Measurements from ENCODE around the gene STX16. TPM values are rescaled to one million over a fixed set of nuclear protein-coding genes. Genes with fewer than 3 reads are reported as not detected.

Gene STX16
- polyA plus RNA-seq, 3 donors = 15.6 to 165 (median 27.4) TPM

- Histone ChIP-seq H3K4me2 (replicated peaks; ENCODE audit: extremely low read depth, low read length, poor library complexity, severe bottlenecking) (no peak overlapping the region), H3K79me2 (ENCODE audit: insufficient read depth, low read length) (no peaks in the 10 kb centered on the region), H3K36me3 (replicated peaks in 1 of 2; ENCODE audit: control insufficient read depth in 1 of 2, insufficient read depth in 2 of 2, low read length in 2 of 2) (no peaks in the 10 kb centered on the region), H3K27me3 (ENCODE audit: control insufficient read depth in 2 of 2, insufficient read depth in 2 of 2, low read length in 2 of 2) (no peaks in the 10 kb centered on the region), H4K20me1 (ENCODE audit: insufficient read depth, low read length) (no peaks in the 10 kb centered on the region), H2AFZ (ENCODE audit: insufficient read depth, low read depth, low read length, poor library complexity, severe bottlenecking) (no peak overlapping the region), H3K4me3 (replicated peaks in 1 of 3; ENCODE audit: low read depth in 2 of 3, low read length in 3 of 3) (no peak overlapping the region), H3K27ac (ENCODE audit: low read depth in 1 of 2, low read length in 2 of 2) (no peak overlapping the region), H3K9me3 (replicated peaks in 1 of 2; ENCODE audit: control insufficient read depth in 1 of 2, insufficient read depth in 1 of 2, low read length in 2 of 2) (no peaks in the 10 kb centered on the region), H3K4me1 (ENCODE audit: control insufficient read depth in 1 of 2, insufficient read depth in 2 of 2, low read length in 2 of 2) (no peaks in the 10 kb centered on the region), H3K9ac (ENCODE audit: insufficient read depth, low read length, poor library complexity, severe bottlenecking) (no peak overlapping the region)
- 66% methylated on average over 10 of the region's 10 CpGs for WGBS (ENCODE audit: insufficient coverage)
- H3K27ac Mint-ChIP-seq = no peak overlapping the region
- intact Hi-C loops (cut with micrococcal nuclease) = no loop called here
- no peaks in the 10 kb centered on the region for H3K36me3 Mint-ChIP-seq
- no peaks in the 10 kb centered on the region for H3K4me1 Mint-ChIP-seq
- H3K4me3 Mint-ChIP-seq = no peak overlapping the region
- TF ChIP-seq, protein P1, sequence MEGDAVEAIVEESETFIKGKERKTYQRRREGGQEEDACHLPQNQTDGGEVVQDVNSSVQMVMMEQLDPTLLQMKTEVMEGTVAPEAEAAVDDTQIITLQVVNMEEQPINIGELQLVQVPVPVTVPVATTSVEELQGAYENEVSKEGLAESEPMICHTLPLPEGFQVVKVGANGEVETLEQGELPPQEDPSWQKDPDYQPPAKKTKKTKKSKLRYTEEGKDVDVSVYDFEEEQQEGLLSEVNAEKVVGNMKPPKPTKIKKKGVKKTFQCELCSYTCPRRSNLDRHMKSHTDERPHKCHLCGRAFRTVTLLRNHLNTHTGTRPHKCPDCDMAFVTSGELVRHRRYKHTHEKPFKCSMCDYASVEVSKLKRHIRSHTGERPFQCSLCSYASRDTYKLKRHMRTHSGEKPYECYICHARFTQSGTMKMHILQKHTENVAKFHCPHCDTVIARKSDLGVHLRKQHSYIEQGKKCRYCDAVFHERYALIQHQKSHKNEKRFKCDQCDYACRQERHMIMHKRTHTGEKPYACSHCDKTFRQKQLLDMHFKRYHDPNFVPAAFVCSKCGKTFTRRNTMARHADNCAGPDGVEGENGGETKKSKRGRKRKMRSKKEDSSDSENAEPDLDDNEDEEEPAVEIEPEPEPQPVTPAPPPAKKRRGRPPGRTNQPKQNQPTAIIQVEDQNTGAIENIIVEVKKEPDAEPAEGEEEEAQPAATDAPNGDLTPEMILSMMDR (IDR thresholded peaks at IDR 0.05) = no peak
- no peaks in the 10 kb centered on the region for H3K9me3 Mint-ChIP-seq
- DNase-seq = no peak
- peaks cover 0 to 5% (median 3%) of the 10 kb centered on the region in 3 donors for H3K27me3 Mint-ChIP-seq (ENCODE audit: low read depth in 3 of 3)
Observed at GRCh38 chr20:58611236-58612030, 39.6 kb upstream of the STX16 start.

DNA sequence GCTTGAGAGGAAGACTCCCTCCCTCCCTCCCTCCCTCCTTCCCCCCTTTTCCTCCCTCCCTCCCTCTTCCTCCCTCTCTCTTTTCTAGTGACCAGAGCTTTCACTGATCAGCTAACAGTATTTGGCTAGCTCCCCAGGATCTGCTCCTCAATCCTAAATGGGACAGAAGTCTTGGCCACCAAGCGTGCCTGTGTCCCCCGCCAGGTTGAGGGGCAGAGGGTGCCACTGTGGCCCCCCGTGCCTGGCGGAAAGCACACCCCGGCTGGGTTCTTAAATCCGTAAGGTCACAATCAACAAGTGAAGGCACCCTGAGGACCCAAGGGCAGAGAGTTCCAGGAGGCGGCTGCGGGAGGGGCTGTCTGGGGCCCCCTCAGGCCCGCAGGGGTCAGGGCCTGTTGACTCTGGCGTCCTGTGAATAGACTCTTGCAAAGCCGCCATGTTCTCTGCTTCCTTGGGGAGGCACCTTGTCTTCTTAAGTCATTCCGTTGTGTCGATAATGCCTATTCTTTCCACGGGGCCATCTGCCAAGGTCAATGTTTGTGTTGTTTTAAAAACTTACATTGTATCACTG is 38.9 kb upstream of the STX16 start:
- no peak overlapping the region for H2AFZ ChIP-seq (ENCODE audit: insufficient read depth, low read depth, low read length, poor library complexity, severe bottlenecking)
- Mint-ChIP-seq H3K4me1 (no peaks in the 10 kb centered on the region), H3K27ac (no peak overlapping the region), H3K27me3 (ENCODE audit: low read depth in 3 of 3) (peaks cover 0 to 5% (median 5%) of the 10 kb centered on the region in 3 donors), H3K4me3 (no peak overlapping the region), H3K9me3 (peaks cover 0 to under 1% (median 0%) of the 10 kb centered on the region in 7 donors), H3K36me3 (no peaks in the 10 kb centered on the region)
- 72% methylated on average over 11 of the region's 14 CpGs for WGBS (ENCODE audit: insufficient coverage)
- no peaks in the 10 kb centered on the region for H3K36me3 ChIP-seq (replicated peaks in 1 of 2; ENCODE audit: control insufficient read depth in 1 of 2, insufficient read depth in 2 of 2, low read length in 2 of 2)
- H3K27me3 ChIP-seq (ENCODE audit: control insufficient read depth in 2 of 2, insufficient read depth in 2 of 2, low read length in 2 of 2) = no peaks in the 10 kb centered on the region
- no peak overlapping the region for H3K27ac ChIP-seq (ENCODE audit: low read depth in 1 of 2, low read length in 2 of 2)
- no peaks in the 10 kb centered on the region for H3K9me3 ChIP-seq (replicated peaks in 1 of 2; ENCODE audit: control insufficient read depth in 1 of 2, insufficient read depth in 1 of 2, low read length in 2 of 2)
- TF ChIP-seq, protein P1 (IDR thresholded peaks at IDR 0.05) = no peak
- no peak overlapping the region for H3K4me3 ChIP-seq (replicated peaks in 1 of 3; ENCODE audit: low read depth in 2 of 3, low read length in 3 of 3)
- no peak overlapping the region for H3K4me2 ChIP-seq (replicated peaks; ENCODE audit: extremely low read depth, low read length, poor library complexity, severe bottlenecking)
- no peak for DNase-seq
- H3K4me1 ChIP-seq (ENCODE audit: control insufficient read depth in 1 of 2, insufficient read depth in 2 of 2, low read length in 2 of 2) = no peaks in the 10 kb centered on the region
- intact Hi-C loops (cut with micrococcal nuclease) = no loop called here
- H3K9ac ChIP-seq (ENCODE audit: insufficient read depth, low read length, poor library complexity, severe bottlenecking) = no peak overlapping the region
- no peaks in the 10 kb centered on the region for H4K20me1 ChIP-seq (ENCODE audit: insufficient read depth, low read length)
- H3K79me2 ChIP-seq (ENCODE audit: insufficient read depth, low read length) = no peaks in the 10 kb centered on the region

Measured in CD14-positive monocyte (primary cell).